Measurements from ENCODE around the gene BARX2. TPM values are rescaled to one million over a fixed set of nuclear protein-coding genes. Genes with fewer than 3 reads are reported as not detected.
A peak's percentile ranks its signal among the peaks of the same experiment; 100 is the strongest.

BARX2 gene
- total and polyA plus RNA-seq, 12 donors: 0.07 TPM; not detected in 11

GRCh38 chr11:129391821-129392220 is 16.2 kb downstream of the BARX2 start:
- no peaks in the 10 kb centered on the region for H3K9me3 ChIP-seq (replicated peaks in 1 of 3)
- H3K36me3 ChIP-seq (replicated peaks in 1 of 2): no peaks in the 10 kb centered on the region
- H3K27me3 ChIP-seq: peaks cover 5% of the 10 kb centered on the region
- DNase-seq: no peak
- intact Hi-C loops (cut with DNase I): no loop called here
- no peak overlapping the region for H3K27ac ChIP-seq
- WGBS, 4 donors: 68 to 76% (median 75%) methylated on average over 6 of the region's 6 CpGs
- TF ChIP-seq, protein P1, sequence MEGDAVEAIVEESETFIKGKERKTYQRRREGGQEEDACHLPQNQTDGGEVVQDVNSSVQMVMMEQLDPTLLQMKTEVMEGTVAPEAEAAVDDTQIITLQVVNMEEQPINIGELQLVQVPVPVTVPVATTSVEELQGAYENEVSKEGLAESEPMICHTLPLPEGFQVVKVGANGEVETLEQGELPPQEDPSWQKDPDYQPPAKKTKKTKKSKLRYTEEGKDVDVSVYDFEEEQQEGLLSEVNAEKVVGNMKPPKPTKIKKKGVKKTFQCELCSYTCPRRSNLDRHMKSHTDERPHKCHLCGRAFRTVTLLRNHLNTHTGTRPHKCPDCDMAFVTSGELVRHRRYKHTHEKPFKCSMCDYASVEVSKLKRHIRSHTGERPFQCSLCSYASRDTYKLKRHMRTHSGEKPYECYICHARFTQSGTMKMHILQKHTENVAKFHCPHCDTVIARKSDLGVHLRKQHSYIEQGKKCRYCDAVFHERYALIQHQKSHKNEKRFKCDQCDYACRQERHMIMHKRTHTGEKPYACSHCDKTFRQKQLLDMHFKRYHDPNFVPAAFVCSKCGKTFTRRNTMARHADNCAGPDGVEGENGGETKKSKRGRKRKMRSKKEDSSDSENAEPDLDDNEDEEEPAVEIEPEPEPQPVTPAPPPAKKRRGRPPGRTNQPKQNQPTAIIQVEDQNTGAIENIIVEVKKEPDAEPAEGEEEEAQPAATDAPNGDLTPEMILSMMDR (IDR thresholded peaks at IDR 0.05): no peak
- TF ChIP-seq POLR2A (IDR thresholded peaks at IDR 0.05): no peak
- no peaks in the 10 kb centered on the region for H3K4me1 ChIP-seq (replicated peaks in 1 of 2)
- H3K4me3 ChIP-seq: no peak overlapping the region

- intact Hi-C loops (cut with DNase I): no loop called here
- Histone ChIP-seq H3K9me3 (replicated peaks in 1 of 3) (no peaks in the 10 kb centered on the region), H3K27me3 (peaks cover 5% of the 10 kb centered on the region), H3K36me3 (replicated peaks in 1 of 2) (no peaks in the 10 kb centered on the region), H3K4me1 (replicated peaks in 1 of 2) (no peaks in the 10 kb centered on the region), H3K4me3 (no peak overlapping the region), H3K27ac (no peak overlapping the region)
- peak in 1 of 7 donors; percentile 17 for DNase-seq
- TF ChIP-seq, protein P1 (IDR thresholded peaks at IDR 0.05): no peak
- 33 to 44% (median 38%) methylated on average over 1 of the region's 1 CpG for WGBS, 4 donors
These were observed 17.3 kb downstream of the BARX2 start for GRCh38 chr11:129392995-129393394.

- Histone ChIP-seq H3K36me3 (replicated peaks in 1 of 2) (no peaks in the 10 kb centered on the region), H3K9me3 (replicated peaks in 1 of 3) (no peaks in the 10 kb centered on the region), H3K27me3 (no peaks in the 10 kb centered on the region), H3K27ac (no peak overlapping the region), H3K4me1 (replicated peaks in 1 of 2) (no peaks in the 10 kb centered on the region), H3K4me3 (no peak overlapping the region)
- TF ChIP-seq, protein P1 (IDR thresholded peaks at IDR 0.05): no peak
- TF ChIP-seq POLR2A (IDR thresholded peaks at IDR 0.05): no peak
- WGBS, 4 donors: 68 to 83% (median 79%) methylated on average over 3 of the region's 3 CpGs
- no peak for DNase-seq
- intact Hi-C loops (cut with DNase I): no loop called here
These were observed 19.1 kb downstream of the BARX2 start for GRCh38 chr11:129394709-129395108.

DNA sequence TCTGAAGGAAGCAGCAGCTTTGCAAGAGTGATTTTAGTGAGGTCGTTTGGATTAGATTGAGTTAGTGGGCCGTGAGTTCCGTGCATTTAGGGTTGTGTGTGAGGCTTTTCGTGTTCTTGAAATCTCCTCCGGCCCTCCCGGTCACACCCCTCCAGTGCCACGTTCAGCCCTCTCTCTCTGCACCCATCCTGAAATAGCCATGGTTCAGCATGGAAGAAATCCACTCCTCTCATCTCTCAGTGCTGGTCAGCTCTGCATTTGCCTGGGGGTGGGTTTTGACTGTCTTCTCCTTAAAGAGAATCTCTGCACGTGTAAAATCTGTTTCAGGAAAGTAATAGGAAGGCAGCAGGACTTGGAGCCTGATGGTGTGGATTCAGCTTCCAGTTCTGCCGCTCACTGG is 19.8 kb downstream of the BARX2 start:
- H3K4me1 ChIP-seq (replicated peaks in 1 of 2): no peaks in the 10 kb centered on the region
- H3K27ac ChIP-seq: no peak overlapping the region
- no peaks in the 10 kb centered on the region for H3K9me3 ChIP-seq (replicated peaks in 1 of 3)
- H3K4me3 ChIP-seq: no peak overlapping the region
- no peaks in the 10 kb centered on the region for H3K27me3 ChIP-seq
- no peak for TF ChIP-seq POLR2A (IDR thresholded peaks at IDR 0.05)
- TF ChIP-seq, protein P1 (IDR thresholded peaks at IDR 0.05): no peak
- H3K36me3 ChIP-seq (replicated peaks in 1 of 2): no peaks in the 10 kb centered on the region
- DNase-seq: no peak
- WGBS, 4 donors: 36 to 56% (median 50%) methylated on average over 7 to 9 of the region's 9 CpGs
- intact Hi-C loops (cut with DNase I): no loop called here

All from adrenal gland (tissue), 12 donors.